Measurements from ENCODE around the gene MRPL50.

Gene MRPL50

DNA sequence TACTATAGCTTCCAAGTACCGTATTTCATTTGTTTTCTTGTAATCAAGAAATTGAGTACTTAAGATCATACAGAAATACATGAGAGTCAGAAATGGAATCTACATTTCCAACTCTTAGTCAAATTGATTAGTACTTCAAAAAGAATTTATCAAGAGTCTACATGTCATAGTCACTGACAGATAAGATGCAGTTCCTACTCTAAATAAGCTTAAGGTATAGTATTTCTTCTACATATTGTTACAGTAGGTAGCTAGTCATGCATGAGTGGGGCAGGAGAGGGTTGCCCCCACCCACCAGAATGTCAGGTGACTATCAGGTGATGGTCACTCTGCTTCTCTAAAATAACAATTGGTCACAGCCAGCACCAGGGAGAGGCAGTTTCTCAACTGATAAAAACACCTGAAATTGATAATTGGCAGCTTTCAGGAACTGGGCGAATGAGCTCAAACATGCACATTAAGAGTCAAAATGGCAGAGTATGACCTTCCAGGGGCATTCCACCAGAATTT, 16.5 kb downstream of the MRPL50 start:
- Histone ChIP-seq H3K4me3 (replicated peaks; ENCODE audit: low read depth, low read length) (no peak overlapping the region), H3K36me3 (ENCODE audit: control insufficient read depth, insufficient read depth, low read length) (no peaks in the 10 kb centered on the region), H3K27me3 (replicated peaks; ENCODE audit: control insufficient read depth, insufficient read depth, low read length) (no peaks in the 10 kb centered on the region)
- no peak for DNase-seq (ENCODE audit: extremely low read depth, insufficient read length)
- TF ChIP-seq, protein P1, sequence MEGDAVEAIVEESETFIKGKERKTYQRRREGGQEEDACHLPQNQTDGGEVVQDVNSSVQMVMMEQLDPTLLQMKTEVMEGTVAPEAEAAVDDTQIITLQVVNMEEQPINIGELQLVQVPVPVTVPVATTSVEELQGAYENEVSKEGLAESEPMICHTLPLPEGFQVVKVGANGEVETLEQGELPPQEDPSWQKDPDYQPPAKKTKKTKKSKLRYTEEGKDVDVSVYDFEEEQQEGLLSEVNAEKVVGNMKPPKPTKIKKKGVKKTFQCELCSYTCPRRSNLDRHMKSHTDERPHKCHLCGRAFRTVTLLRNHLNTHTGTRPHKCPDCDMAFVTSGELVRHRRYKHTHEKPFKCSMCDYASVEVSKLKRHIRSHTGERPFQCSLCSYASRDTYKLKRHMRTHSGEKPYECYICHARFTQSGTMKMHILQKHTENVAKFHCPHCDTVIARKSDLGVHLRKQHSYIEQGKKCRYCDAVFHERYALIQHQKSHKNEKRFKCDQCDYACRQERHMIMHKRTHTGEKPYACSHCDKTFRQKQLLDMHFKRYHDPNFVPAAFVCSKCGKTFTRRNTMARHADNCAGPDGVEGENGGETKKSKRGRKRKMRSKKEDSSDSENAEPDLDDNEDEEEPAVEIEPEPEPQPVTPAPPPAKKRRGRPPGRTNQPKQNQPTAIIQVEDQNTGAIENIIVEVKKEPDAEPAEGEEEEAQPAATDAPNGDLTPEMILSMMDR (IDR thresholded peaks at IDR 0.05; ENCODE audit: insufficient read depth, low read length, poor library complexity, severe bottlenecking) = no peak

DNA sequence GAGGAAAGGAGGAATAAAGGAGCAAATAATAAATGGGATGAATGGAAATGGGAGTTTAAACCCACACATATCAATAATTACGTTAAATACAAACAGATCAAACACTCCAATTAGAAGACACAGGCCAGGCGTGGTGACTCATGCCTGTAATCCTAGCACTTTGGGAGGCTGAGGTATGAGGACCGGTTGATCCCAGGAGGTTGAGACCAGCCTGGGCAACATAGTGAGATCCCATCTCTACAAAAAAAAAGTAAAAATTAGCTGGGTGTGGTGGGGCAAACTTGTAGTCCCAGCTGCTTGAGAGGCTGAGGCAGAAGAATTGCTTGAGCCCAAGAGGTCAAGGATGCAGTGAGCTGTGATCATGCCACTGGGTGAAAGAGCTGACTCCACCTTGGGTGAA, 17.3 kb downstream of the MRPL50 start:
- H3K27me3 ChIP-seq (replicated peaks; ENCODE audit: control insufficient read depth, insufficient read depth, low read length) = no peaks in the 10 kb centered on the region
- TF ChIP-seq, protein P1 (IDR thresholded peaks at IDR 0.05; ENCODE audit: insufficient read depth, low read length, poor library complexity, severe bottlenecking) = no peak
- no peak overlapping the region for H3K4me3 ChIP-seq (replicated peaks; ENCODE audit: low read depth, low read length)
- DNase-seq (ENCODE audit: extremely low read depth, insufficient read length) = no peak
- H3K36me3 ChIP-seq (ENCODE audit: control insufficient read depth, insufficient read depth, low read length) = no peaks in the 10 kb centered on the region

DNA sequence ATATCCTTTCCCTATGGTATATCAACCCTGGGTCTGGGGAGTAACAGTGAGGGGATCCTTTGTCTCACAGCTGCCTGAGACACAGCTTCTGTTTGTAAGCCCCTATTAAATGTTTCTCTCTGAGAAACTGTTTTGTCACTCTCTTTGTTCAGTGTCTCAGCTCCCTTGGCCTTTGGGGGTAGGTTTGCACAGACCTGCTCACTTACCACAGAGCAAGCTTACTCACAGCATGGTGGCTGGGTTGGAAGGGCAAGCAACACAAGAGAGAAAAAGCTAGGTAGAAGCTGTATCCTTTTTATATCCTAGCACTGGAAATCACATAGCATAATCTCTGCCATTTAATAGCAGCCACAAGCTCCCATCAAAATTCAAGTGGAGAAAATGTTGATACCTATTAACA, 18.1 kb downstream of the MRPL50 start:
- H3K4me3 ChIP-seq (replicated peaks; ENCODE audit: low read depth, low read length) = no peak overlapping the region
- no peak for DNase-seq (ENCODE audit: extremely low read depth, insufficient read length)
- no peaks in the 10 kb centered on the region for H3K36me3 ChIP-seq (ENCODE audit: control insufficient read depth, insufficient read depth, low read length)
- no peaks in the 10 kb centered on the region for H3K27me3 ChIP-seq (replicated peaks; ENCODE audit: control insufficient read depth, insufficient read depth, low read length)
- TF ChIP-seq, protein P1 (IDR thresholded peaks at IDR 0.05; ENCODE audit: insufficient read depth, low read length, poor library complexity, severe bottlenecking) = no peak

DNA sequence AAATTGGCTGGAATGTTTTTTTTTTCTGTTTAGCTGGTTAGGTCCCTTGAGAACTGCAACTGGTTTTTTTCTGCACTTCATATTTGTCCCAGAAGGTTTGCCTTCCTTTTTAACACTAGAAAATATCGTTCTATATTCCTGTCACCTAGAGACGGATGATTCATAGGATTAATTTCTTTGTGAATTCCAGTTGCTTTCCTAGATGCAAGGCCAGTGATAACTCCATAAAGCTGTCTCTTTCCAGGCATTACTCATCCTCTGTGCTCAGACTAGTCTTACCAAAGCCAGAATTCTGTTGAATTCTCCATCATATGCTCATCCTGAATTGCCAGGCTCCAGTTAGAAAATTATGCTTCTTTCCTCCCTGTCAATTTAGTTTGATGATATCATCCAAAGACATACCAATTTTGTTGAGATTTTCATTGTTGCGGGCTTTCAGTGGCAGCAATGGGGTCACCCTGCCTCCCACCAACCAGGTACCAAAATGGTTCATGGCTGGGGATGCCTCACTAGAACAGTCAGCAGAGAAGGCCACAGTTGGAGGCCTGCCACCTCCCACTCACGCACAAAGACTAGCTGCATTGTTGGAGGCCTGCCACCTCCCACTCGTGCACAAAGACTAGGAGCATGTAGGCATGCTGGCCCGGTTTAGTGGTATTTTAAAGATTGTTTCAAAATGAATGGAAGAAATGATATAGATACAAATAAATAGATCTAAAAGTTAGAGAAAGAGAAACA, 22.1 kb downstream of the MRPL50 start:
- Histone ChIP-seq H3K4me3 (replicated peaks; ENCODE audit: low read depth, low read length) (no peak overlapping the region), H3K36me3 (ENCODE audit: control insufficient read depth, insufficient read depth, low read length) (no peaks in the 10 kb centered on the region), H3K27me3 (replicated peaks; ENCODE audit: control insufficient read depth, insufficient read depth, low read length) (no peaks in the 10 kb centered on the region)
- DNase-seq (ENCODE audit: extremely low read depth, insufficient read length) = no peak
- TF ChIP-seq, protein P1 (IDR thresholded peaks at IDR 0.05; ENCODE audit: insufficient read depth, low read length, poor library complexity, severe bottlenecking) = no peak

DNA sequence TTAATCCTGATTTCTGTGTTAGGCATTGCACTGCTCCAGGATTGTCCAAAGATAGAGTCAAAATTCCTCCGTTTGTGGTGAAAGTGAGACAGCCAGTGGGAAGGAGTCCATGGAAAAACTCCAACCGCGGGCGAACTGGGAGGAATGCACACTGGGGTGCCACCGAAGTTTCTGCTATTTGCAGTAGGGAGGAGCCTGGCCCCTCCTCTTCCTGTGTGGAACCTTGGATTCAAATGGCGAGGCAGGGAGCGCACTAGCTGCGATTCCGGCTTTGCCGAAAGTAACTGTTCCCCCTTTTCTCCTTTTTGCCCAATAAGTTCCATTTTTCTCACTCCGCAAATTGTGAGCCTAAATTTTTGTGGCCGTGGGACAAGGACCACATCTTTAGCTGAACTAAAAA, 22.9 kb downstream of the MRPL50 start:
- no peaks in the 10 kb centered on the region for H3K27me3 ChIP-seq (replicated peaks; ENCODE audit: control insufficient read depth, insufficient read depth, low read length)
- H3K36me3 ChIP-seq (ENCODE audit: control insufficient read depth, insufficient read depth, low read length) = no peaks in the 10 kb centered on the region
- DNase-seq (ENCODE audit: extremely low read depth, insufficient read length) = no peak
- TF ChIP-seq, protein P1 (IDR thresholded peaks at IDR 0.05; ENCODE audit: insufficient read depth, low read length, poor library complexity, severe bottlenecking) = no peak
- H3K4me3 ChIP-seq (replicated peaks; ENCODE audit: low read depth, low read length) = no peak overlapping the region
